ENCODE results near the gene FHAD1. TPM values are rescaled to one million over a fixed set of nuclear protein-coding genes. Genes with fewer than 3 reads are reported as not detected.

Gene FHAD1
- total RNA-seq, 6 donors from 2014 or later, result 2.0 to 45.8 (median 12.5) TPM

DNA sequence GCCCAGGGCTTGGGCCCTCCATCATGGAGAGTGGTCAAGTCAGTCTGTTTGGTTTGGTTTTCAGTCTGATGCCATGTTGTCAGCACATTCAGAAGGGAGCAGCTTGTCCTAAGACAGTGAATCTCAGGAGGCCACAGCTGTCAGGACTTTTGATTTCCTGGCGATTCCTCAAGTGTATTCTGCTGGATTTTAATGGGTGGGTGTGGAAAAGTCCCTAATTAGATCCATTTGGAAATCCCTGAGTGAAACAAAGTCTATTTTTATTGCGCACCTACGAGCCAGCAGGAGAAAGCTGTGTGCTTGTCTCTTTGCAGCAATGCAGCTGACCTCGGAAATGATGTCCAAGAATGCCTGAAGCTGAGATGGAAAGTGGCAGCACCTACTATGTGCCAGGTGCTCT lies 21.6 kb upstream of the FHAD1 start:
- TF ChIP-seq POLR2A (IDR thresholded peaks at IDR 0.05) (no peak), POLR2AphosphoS5 (IDR thresholded peaks at IDR 0.05) (no peak), EP300 (IDR thresholded peaks at IDR 0.05) (no peak)
- TF ChIP-seq, protein P1, sequence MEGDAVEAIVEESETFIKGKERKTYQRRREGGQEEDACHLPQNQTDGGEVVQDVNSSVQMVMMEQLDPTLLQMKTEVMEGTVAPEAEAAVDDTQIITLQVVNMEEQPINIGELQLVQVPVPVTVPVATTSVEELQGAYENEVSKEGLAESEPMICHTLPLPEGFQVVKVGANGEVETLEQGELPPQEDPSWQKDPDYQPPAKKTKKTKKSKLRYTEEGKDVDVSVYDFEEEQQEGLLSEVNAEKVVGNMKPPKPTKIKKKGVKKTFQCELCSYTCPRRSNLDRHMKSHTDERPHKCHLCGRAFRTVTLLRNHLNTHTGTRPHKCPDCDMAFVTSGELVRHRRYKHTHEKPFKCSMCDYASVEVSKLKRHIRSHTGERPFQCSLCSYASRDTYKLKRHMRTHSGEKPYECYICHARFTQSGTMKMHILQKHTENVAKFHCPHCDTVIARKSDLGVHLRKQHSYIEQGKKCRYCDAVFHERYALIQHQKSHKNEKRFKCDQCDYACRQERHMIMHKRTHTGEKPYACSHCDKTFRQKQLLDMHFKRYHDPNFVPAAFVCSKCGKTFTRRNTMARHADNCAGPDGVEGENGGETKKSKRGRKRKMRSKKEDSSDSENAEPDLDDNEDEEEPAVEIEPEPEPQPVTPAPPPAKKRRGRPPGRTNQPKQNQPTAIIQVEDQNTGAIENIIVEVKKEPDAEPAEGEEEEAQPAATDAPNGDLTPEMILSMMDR (IDR thresholded peaks at IDR 0.05), result no peak
- H3K36me3 ChIP-seq, result no peaks in the 10 kb centered on the region
- peaks cover 0 to 9% (median 7%) of the 10 kb centered on the region in 4 donors for H3K4me1 ChIP-seq
- DNase-seq (no peak), ATAC-seq (ENCODE audit: low FRiP score in 2 of 2) (no peak)
- 87 to 92% methylated on average over 4 of the region's 4 CpGs for WGBS, 2 donors
- no peak overlapping the region for H3K27ac ChIP-seq
- H3K4me3 ChIP-seq, result no peak overlapping the region
- no peaks in the 10 kb centered on the region for H3K9me3 ChIP-seq
- H3K27me3 ChIP-seq, result no peaks in the 10 kb centered on the region

DNA sequence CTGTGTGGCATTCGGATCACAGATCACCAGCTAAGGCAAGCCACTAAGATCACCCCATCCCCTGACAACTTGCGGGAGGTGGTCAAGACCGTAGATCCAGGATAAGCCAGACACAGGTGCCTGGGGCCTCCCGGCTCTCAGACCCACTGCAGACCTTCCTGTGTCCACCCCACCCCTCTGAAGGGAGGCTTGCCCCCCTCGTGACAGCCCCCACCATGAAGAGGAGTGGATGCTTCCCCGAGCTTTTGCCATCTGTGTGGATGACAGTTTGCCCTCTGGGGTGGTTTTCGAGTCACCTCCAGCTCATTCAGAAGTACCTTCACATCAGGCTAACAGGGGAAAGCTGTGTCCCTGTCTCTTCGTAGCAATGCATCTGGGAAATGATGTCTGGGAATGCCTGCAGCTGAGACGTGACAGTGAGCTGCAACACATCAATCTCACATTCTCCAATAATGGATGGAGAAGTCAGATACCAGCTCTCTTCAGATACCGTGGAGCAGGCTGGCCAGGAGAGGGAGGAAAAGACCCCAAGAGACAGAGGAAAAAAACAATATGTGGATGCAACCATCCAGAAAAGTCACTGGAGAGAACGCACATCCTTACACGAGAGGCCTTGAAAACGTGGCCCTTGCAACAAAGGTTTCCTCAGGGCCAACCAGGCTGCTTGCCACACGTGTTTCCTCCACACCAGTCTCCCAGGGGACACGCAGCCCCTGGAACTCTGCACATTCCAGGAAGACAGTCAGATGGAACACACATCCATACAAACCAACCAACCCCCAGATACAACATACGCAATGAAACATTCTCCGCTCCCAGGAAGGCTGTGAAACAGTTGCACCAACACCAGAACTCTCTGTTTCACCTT lies 20.4 kb upstream of the FHAD1 start:
- no peaks in the 10 kb centered on the region for H3K36me3 ChIP-seq
- no peak for DNase-seq

DNA sequence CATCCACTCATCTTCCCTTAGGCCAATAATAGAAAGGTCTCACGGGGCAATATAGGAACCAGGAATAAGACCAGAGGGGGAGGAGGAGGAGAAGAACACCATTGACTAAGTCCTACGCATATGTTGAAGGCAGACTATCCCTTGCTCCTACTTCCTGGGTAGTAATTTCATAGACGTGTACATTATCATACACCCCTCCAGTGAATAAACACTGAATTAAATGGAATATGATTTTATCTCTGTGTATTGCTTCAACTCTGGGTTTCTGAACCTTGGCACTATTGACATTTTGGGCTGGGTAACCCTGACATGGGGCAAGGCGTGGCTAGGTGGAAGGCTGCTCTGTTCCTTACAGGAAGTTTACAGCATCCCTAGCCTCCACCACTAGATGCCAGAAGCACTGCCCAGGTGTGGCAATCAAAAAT lies 17.3 kb upstream of the FHAD1 start:
- DNase-seq, result no peak
- Histone ChIP-seq H3K4me1 (peaks cover 0 to 2% (median under 1%) of the 10 kb centered on the region in 4 donors), H3K9me3 (no peaks in the 10 kb centered on the region), H3K27ac (no peak overlapping the region), H3K4me3 (no peak overlapping the region), H3K36me3 (no peaks in the 10 kb centered on the region), H3K27me3 (no peaks in the 10 kb centered on the region)
- TF ChIP-seq POLR2A (IDR thresholded peaks at IDR 0.05) (no peak), EP300 (IDR thresholded peaks at IDR 0.05) (no peak), POLR2AphosphoS5 (IDR thresholded peaks at IDR 0.05) (no peak)
- TF ChIP-seq, protein P1 (IDR thresholded peaks at IDR 0.05), result no peak
- no peak for ATAC-seq (ENCODE audit: low FRiP score in 2 of 2)
- WGBS, 2 donors, result 46 to 67% methylated on average over 4 of the region's 4 CpGs

More for the DNA sequence above, 20.4 kb upstream of the FHAD1 start:
- Histone ChIP-seq H3K4me1 (peaks cover 0 to 9% (median 7%) of the 10 kb centered on the region in 4 donors), H3K9me3 (no peaks in the 10 kb centered on the region), H3K27ac (no peak overlapping the region), H3K27me3 (no peaks in the 10 kb centered on the region), H3K4me3 (no peak overlapping the region)
- no peak for ATAC-seq (ENCODE audit: low FRiP score in 2 of 2)
- WGBS, 2 donors, result 78 to 79% methylated on average over 10 to 17 of the region's 17 CpGs
- TF ChIP-seq EP300 (IDR thresholded peaks at IDR 0.05), result no peak
- TF ChIP-seq POLR2A (IDR thresholded peaks at IDR 0.05), result no peak
- TF ChIP-seq, protein P1 (IDR thresholded peaks at IDR 0.05), result no peak

DNA sequence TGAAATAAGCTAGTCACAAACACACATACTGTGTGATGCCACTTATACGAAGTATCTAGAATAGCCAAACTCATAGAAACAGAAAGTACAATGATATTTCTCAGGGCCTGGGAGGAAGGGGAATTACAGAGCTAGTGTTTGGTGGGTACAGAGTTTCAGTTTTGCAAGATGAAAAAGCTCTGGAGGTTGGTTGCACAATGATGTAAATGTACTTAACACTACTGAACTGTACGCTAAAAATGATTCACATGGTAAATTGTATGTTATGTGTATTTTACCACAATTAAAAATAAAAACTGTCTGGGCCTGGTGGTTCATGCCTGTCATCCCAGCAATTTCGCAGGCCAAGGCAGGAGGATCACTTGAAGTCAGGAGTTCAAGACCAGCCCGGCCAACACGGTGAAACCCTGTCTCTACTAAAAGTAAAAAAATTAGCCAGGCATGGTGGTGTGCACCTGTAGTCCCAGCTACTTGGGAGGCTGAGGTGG lies 15.3 kb upstream of the FHAD1 start:
- TF ChIP-seq POLR2AphosphoS5 (IDR thresholded peaks at IDR 0.05), result no peak
- no peak for TF ChIP-seq POLR2A (IDR thresholded peaks at IDR 0.05)
- no peak for TF ChIP-seq EP300 (IDR thresholded peaks at IDR 0.05)
- TF ChIP-seq, protein P1 (IDR thresholded peaks at IDR 0.05), result no peak
- DNase-seq, result no peak
- Histone ChIP-seq H3K27ac (peak overlapping the region in 1 of 4 donors; percentile 7), H3K4me3 (no peak overlapping the region), H3K36me3 (no peaks in the 10 kb centered on the region), H3K4me1 (no peaks in the 10 kb centered on the region), H3K9me3 (no peaks in the 10 kb centered on the region), H3K27me3 (no peaks in the 10 kb centered on the region)
- 63 to 64% methylated on average over 5 of the region's 5 CpGs for WGBS, 2 donors
- peak in 1 of 2 donors; percentile 42 for ATAC-seq (ENCODE audit: low FRiP score in 2 of 2)

Measured in upper lobe of left lung (tissue), 6 donors.